Heart left ventricle (tissue), 13 donors: Measurements from ENCODE around the gene NIPSNAP2.

Source experiments
- POLR2A ChIP-seq, 2 donors: fragments of 450-650 bp; IDR thresholded peaks; one replicate each; pipeline ENCODE4 v1.6.1; 2017; ENCODE audit warnings: antibody characterized with exemption in 2 of 2, mild to moderate bottlenecking in 2 of 2, moderate library complexity in 2 of 2
- TF ChIP-seq, protein P1 (sequence below), 12 donors: fragments of 200-600 bp; sonication (generic) in 4 of 12; IDR thresholded peaks; one replicate each; pipeline versions ENCODE4 v1.5.0 to v1.8.0; 2018 to 2022; ENCODE audit warnings: antibody characterized with exemption in 12 of 12, mild to moderate bottlenecking in 5 of 12
- donor health status: ischemic (EF 13 %, LVEDD 7.1; RV severe dilation, severe dysfunction).
- donor health status: DM: no; HTN: yes; CAD: no.
- donor health status: DM: no; HTN: no; CAD: no.
- donor health status: ischemic (EF 25% LVEDD 6.9; RV normal size, moderate dysfunction).
- donor health status: ischemic (EF 25% LVEDD 5.7; RV mildly dilated, moderate dysfunction).
- donor health status: ischemic (EF 35%, LVEDD 5.7; RV mildly dilated, moderate dysfunction).
- donor health status: nonischemic (EF 11% LVEDD 7.7; RV severe dilation, severe dysfunction).
- donor health status: DM: yes; HTN: yes; CAD: no.
- donor health status: PGD.
- donor health status: ischemic (EF 29% LVEDD 5.4; RV normal size, mild dysfunction).
- donor health status: nonischemic (EF 23%, LVEDD 6.1; RV moderate dilation, normal function).

DNA sequence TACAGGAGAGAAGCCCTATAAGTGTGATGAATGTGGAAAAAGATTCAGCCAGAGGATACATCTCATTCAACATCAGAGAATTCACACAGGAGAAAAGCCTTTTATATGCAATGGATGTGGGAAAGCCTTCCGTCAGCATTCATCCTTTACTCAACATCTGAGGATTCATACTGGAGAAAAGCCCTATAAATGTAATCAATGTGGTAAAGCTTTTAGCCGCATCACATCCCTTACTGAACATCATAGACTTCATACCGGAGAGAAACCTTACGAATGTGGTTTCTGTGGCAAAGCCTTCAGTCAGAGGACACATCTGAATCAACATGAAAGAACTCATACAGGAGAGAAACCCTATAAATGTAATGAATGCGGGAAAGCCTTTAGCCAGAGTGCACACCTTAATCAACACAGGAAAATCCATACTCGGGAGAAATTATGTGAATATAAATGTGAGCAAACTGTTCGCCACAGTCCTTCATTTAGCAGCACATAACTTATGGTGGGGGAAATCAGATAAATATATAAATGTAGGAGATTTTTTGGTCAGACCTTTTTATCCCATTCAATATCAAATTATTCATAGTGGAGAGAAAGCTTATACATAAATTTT lies 24.8 kb upstream of the NIPSNAP2 start:
- TF ChIP-seq, protein P1, sequence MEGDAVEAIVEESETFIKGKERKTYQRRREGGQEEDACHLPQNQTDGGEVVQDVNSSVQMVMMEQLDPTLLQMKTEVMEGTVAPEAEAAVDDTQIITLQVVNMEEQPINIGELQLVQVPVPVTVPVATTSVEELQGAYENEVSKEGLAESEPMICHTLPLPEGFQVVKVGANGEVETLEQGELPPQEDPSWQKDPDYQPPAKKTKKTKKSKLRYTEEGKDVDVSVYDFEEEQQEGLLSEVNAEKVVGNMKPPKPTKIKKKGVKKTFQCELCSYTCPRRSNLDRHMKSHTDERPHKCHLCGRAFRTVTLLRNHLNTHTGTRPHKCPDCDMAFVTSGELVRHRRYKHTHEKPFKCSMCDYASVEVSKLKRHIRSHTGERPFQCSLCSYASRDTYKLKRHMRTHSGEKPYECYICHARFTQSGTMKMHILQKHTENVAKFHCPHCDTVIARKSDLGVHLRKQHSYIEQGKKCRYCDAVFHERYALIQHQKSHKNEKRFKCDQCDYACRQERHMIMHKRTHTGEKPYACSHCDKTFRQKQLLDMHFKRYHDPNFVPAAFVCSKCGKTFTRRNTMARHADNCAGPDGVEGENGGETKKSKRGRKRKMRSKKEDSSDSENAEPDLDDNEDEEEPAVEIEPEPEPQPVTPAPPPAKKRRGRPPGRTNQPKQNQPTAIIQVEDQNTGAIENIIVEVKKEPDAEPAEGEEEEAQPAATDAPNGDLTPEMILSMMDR (IDR thresholded peaks at IDR 0.05) = no peak
- no peak for TF ChIP-seq POLR2A (IDR thresholded peaks at IDR 0.05)
